Measurements from ENCODE around the gene AGMAT.

AGMAT gene

GRCh38 chr1:15574741-15575140, 10.1 kb downstream of the AGMAT start:
- no peak for DNase-seq
- in situ Hi-C loops (cut with MboI; ENCODE audit: low pct_unique_long_range_greater_than_20kb, low sequenced_read_pairs) = no loop called here

GRCh38 chr1:15573477-15573876, 11.4 kb downstream of the AGMAT start:
- no peak for DNase-seq
- in situ Hi-C loops (cut with MboI; ENCODE audit: low pct_unique_long_range_greater_than_20kb, low sequenced_read_pairs) = no loop called here

- DNase-seq = no peak
- in situ Hi-C loops (cut with MboI; ENCODE audit: low pct_unique_long_range_greater_than_20kb, low sequenced_read_pairs) = no loop called here
Observed at GRCh38 chr1:15571266-15571665, 13.6 kb downstream of the AGMAT start.

- DNase-seq = no peak
- in situ Hi-C loops (cut with MboI; ENCODE audit: low pct_unique_long_range_greater_than_20kb, low sequenced_read_pairs) = no loop called here
Observed at GRCh38 chr1:15570861-15571260, 14.0 kb downstream of the AGMAT start.

GRCh38 chr1:15568387-15569073, 16.3 kb downstream of the AGMAT start:
- in situ Hi-C loops (cut with MboI; ENCODE audit: low pct_unique_long_range_greater_than_20kb, low sequenced_read_pairs) = no loop called here
- DNase-seq = no peak

- in situ Hi-C loops (cut with MboI; ENCODE audit: low pct_unique_long_range_greater_than_20kb, low sequenced_read_pairs) = no loop called here
- DNase-seq = no peak
Observed at GRCh38 chr1:15559189-15559810, 25.6 kb downstream of the AGMAT start.

- in situ Hi-C loops (cut with MboI; ENCODE audit: low pct_unique_long_range_greater_than_20kb, low sequenced_read_pairs) = no loop called here
- no peak for DNase-seq
Observed at GRCh38 chr1:15558516-15558915, 26.3 kb downstream of the AGMAT start.

- DNase-seq = no peak
- in situ Hi-C loops (cut with MboI; ENCODE audit: low pct_unique_long_range_greater_than_20kb, low sequenced_read_pairs) = no loop called here
Observed at GRCh38 chr1:15557594-15557993, 27.3 kb downstream of the AGMAT start.

- in situ Hi-C loops (cut with MboI; ENCODE audit: low pct_unique_long_range_greater_than_20kb, low sequenced_read_pairs) = no loop called here
- no peak for DNase-seq
Observed at GRCh38 chr1:15557008-15557407, 27.8 kb downstream of the AGMAT start.

GRCh38 chr1:15550573-15550972, 34.3 kb downstream of the AGMAT start:
- DNase-seq = no peak
- in situ Hi-C loops (cut with MboI; ENCODE audit: low pct_unique_long_range_greater_than_20kb, low sequenced_read_pairs) = no loop called here

- in situ Hi-C loops (cut with MboI; ENCODE audit: low pct_unique_long_range_greater_than_20kb, low sequenced_read_pairs) = no loop called here
Observed at GRCh38 chr1:15546641-15547040, 38.2 kb downstream of the AGMAT start.

GRCh38 chr1:15543589-15544568, 41.0 kb downstream of the AGMAT start:
- DNase-seq = no peak
- in situ Hi-C loops (cut with MboI; ENCODE audit: low pct_unique_long_range_greater_than_20kb, low sequenced_read_pairs) = no loop called here

More at GRCh38 chr1:15546641-15547040, 38.2 kb downstream of the AGMAT start:
- DNase-seq = no peak

- in situ Hi-C loops (cut with MboI; ENCODE audit: low pct_unique_long_range_greater_than_20kb, low sequenced_read_pairs) = no loop called here
- no peak for DNase-seq
Observed at GRCh38 chr1:15543251-15543588, 41.6 kb downstream of the AGMAT start.

GRCh38 chr1:15542388-15543250, 42.2 kb downstream of the AGMAT start:
- in situ Hi-C loops (cut with MboI; ENCODE audit: low pct_unique_long_range_greater_than_20kb, low sequenced_read_pairs) = no loop called here
- DNase-seq = no peak

- in situ Hi-C loops (cut with MboI; ENCODE audit: low pct_unique_long_range_greater_than_20kb, low sequenced_read_pairs) = no loop called here
- DNase-seq = no peak
Observed at GRCh38 chr1:15541231-15541792, 43.5 kb downstream of the AGMAT start.

GRCh38 chr1:15540186-15540585, 44.7 kb downstream of the AGMAT start:
- in situ Hi-C loops (cut with MboI; ENCODE audit: low pct_unique_long_range_greater_than_20kb, low sequenced_read_pairs) = no loop called here
- no peak for DNase-seq

- no peak for DNase-seq
- in situ Hi-C loops (cut with MboI; ENCODE audit: low pct_unique_long_range_greater_than_20kb, low sequenced_read_pairs) = no loop called here
Observed at GRCh38 chr1:15538771-15539170, 46.1 kb downstream of the AGMAT start.

- in situ Hi-C loops (cut with MboI; ENCODE audit: low pct_unique_long_range_greater_than_20kb, low sequenced_read_pairs) = no loop called here
- no peak for DNase-seq
Observed at GRCh38 chr1:15531682-15532081, 53.2 kb downstream of the AGMAT start.

GRCh38 chr1:15531003-15531402, 53.8 kb downstream of the AGMAT start:
- in situ Hi-C loops (cut with MboI; ENCODE audit: low pct_unique_long_range_greater_than_20kb, low sequenced_read_pairs) = no loop called here
- DNase-seq = no peak

Data from KBM-7 (cell line).